ENCODE results near the gene LEAP2.

LEAP2 gene

GRCh38 chr5:132877938-132878337 lies 4.5 kb downstream of the LEAP2 start:
- no peak for DNase-seq (ENCODE audit: low spot score)

GRCh38 chr5:132883261-132883834 lies 9.9 kb downstream of the LEAP2 start:
- peak; percentile 71 for DNase-seq (ENCODE audit: low spot score)

- DNase-seq (ENCODE audit: low spot score), result no peak
Measured at GRCh38 chr5:132884548-132884947, 11.1 kb downstream of the LEAP2 start.

- DNase-seq (ENCODE audit: low spot score), result no peak
Measured at GRCh38 chr5:132886064-132886823, 12.8 kb downstream of the LEAP2 start.

GRCh38 chr5:132887283-132887682 lies 13.8 kb downstream of the LEAP2 start:
- DNase-seq (ENCODE audit: low spot score), result no peak

- DNase-seq (ENCODE audit: low spot score), result no peak
Measured at GRCh38 chr5:132889501-132889900, 16.0 kb downstream of the LEAP2 start.

- no peak for DNase-seq (ENCODE audit: low spot score)
Measured at GRCh38 chr5:132890817-132891216, 17.3 kb downstream of the LEAP2 start.

- DNase-seq (ENCODE audit: low spot score), result no peak
Measured at GRCh38 chr5:132895719-132896305, 22.3 kb downstream of the LEAP2 start.

GRCh38 chr5:132896685-132897084 lies 23.2 kb downstream of the LEAP2 start:
- DNase-seq (ENCODE audit: low spot score), result no peak

- DNase-seq (ENCODE audit: low spot score), result no peak
Measured at GRCh38 chr5:132898094-132898493, 24.6 kb downstream of the LEAP2 start.

- no peak for DNase-seq (ENCODE audit: low spot score)
Measured at GRCh38 chr5:132901036-132901435, 27.6 kb downstream of the LEAP2 start.

- DNase-seq (ENCODE audit: low spot score), result no peak
Measured at GRCh38 chr5:132901730-132902129, 28.3 kb downstream of the LEAP2 start.

- DNase-seq (ENCODE audit: low spot score), result no peak
Measured at GRCh38 chr5:132905938-132906337, 32.5 kb downstream of the LEAP2 start.

- no peak for DNase-seq (ENCODE audit: low spot score)
Measured at GRCh38 chr5:132907161-132907560, 33.7 kb downstream of the LEAP2 start.

GRCh38 chr5:132909702-132910101 lies 36.2 kb downstream of the LEAP2 start:
- no peak for DNase-seq (ENCODE audit: low spot score)

GRCh38 chr5:132915681-132916080 lies 42.2 kb downstream of the LEAP2 start:
- DNase-seq (ENCODE audit: low spot score), result no peak

- DNase-seq (ENCODE audit: low spot score), result no peak
Measured at GRCh38 chr5:132916086-132916485, 42.6 kb downstream of the LEAP2 start.

All from GM03348 (cell line).